ENCODE measurements around the gene PIK3R3. TPM values are rescaled to one million over a fixed set of nuclear protein-coding genes. Genes with fewer than 3 reads are reported as not detected.

Gene PIK3R3
- total RNA-seq, 1 donor, result 6.1 TPM

- TF ChIP-seq CTCF (IDR thresholded peaks at IDR 0.05; ENCODE audit: insufficient read depth, low read length), result no peak
- H3K4me3 ChIP-seq (ENCODE audit: low read depth, low read length), result no peak overlapping the region
- no peak for DNase-seq (ENCODE audit: low read depth)
Measured at GRCh38 chr1:46175243-46175642, 42.8 kb upstream of the PIK3R3 start.

DNA sequence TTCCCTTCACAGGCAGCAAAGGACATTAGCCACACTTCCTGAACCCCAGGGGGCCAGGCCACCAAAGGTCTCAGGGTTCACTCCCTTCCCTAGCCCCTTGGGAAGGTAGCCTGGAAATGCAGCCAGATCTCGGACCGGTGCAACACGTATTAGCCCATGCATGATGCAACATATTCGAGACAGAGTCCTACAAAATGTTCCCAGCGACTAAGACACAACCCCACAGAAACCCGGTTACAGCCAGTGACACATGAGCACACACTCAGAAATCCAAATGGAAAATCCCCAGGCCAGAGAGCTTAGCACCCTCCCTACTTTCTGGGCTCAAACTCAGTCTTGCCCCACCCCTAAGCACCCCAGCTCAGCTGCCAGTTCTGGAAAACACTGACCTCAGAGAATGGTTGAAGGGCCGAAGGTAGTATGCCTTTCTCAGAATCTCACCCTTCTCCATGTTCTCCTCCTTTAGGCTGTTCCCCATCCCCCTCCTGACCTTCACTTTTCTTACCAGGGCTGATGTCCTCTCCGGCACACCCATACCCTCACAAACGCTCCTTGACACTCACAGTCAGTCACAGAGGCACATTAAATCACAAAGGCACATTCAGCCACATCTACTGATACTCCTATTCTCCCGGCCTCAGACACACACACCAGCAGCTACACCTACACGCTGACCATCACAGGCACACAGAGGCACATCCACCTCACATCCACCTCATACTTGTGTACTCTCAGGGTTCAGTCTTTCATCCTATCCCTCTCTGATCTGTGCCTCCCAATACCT is 42.2 kb upstream of the PIK3R3 start, which contains the start of gene TSPAN1:
TSPAN1 (plus strand) TSS at position 640 of the 784 bp plus-strand sequence. CDS start 6,021 bp downstream, outside the sequence.
- H3K4me3 ChIP-seq (ENCODE audit: low read depth, low read length), result no peak within 1 kb of the TSS
- no peak for TF ChIP-seq CTCF (IDR thresholded peaks at IDR 0.05; ENCODE audit: insufficient read depth, low read length)
- DNase-seq (ENCODE audit: low read depth), result peak; percentile 64

DNA sequence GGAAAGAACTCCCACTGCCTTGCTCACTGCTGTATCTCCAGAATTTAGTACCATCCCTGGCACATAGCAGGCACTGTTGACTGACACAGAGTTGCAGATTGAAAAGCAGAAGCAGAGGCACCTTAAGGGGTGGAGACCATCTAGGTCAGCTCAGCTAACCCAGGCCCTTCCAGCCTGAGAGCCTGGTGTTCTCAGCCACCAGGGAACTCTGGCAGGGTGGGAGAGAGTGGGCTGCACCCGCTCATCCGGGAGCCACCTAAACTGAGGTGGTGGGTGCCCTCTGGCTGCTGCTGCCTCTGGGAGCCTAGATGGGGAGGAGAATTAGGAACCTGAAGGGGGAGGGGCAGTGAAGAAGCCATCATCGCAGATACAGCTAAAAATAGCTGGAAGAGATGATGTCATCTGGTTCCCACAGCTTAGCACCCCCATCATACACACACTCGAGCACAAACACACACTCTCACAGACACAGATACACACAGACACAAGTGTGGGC is 41.0 kb upstream of the PIK3R3 start:
- no peak for TF ChIP-seq CTCF (IDR thresholded peaks at IDR 0.05; ENCODE audit: insufficient read depth, low read length)
- no peak for DNase-seq (ENCODE audit: low read depth)
- H3K4me3 ChIP-seq (ENCODE audit: low read depth, low read length), result no peak overlapping the region

DNA sequence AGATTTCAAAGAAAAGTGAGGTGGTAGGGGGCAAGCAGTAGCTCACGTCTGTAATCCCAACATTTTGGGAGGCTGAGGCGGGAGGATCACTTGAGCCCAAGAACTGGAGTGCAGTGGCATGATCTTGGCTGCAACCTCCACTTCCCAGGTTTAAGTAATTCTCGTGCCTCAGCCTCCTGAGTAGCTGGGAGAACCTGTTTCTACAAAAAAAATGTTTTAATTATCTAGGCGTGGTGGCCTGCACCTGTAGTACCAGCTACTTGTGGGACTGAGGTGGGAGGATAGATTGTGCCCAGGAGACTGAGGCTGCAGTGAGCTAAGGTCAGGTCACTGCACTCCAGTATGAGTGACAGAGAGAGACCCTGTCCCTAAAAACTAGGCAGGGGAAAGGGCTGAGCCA is 39.9 kb upstream of the PIK3R3 start:
- TF ChIP-seq CTCF (IDR thresholded peaks at IDR 0.05; ENCODE audit: insufficient read depth, low read length), result no peak
- no peak overlapping the region for H3K4me3 ChIP-seq (ENCODE audit: low read depth, low read length)
- no peak for DNase-seq (ENCODE audit: low read depth)

DNA sequence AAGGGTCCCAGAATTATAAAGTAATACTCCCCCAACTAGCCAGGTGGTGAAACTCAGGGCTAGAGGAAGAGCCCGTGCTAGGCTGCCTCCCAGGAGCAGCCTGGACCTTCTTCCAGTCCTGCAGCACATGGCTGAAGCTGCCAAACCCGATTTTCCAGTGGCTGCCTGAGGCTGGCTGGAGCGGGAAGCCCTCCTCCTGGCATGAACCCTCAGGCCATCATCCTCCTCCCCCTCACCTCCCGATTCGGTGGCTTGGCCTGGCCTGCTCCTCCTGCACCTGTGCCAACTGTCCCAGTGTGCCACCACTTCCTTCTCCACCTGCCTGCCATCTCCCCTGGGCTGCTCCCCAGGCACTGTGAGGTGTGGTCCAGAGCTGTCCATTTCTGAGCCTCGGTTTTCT is 39.4 kb upstream of the PIK3R3 start:
- DNase-seq (ENCODE audit: low read depth), result no peak
- H3K4me3 ChIP-seq (ENCODE audit: low read depth, low read length), result no peak overlapping the region
- TF ChIP-seq CTCF (IDR thresholded peaks at IDR 0.05; ENCODE audit: insufficient read depth, low read length), result no peak

DNA sequence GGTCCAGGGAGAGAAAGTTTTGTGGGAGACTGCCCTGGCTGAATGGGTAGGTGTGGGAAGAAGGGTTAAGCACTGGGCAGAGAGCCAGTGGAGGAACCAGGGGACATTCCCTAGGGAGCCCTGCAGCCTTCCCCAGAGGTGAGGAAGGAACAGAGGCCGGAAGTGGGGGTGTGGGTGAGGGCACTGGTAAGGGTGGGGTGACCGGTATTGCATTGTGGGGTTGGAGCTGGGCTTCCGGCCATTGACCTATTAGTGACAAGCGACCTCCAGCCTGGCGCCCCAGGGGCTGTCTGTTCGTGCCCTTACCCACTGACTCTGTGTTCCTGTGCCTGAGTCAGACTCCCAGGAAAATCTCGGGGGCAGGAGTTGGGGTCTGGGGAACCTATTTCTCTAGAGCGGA is 38.9 kb upstream of the PIK3R3 start:
- H3K4me3 ChIP-seq (ENCODE audit: low read depth, low read length), result no peak overlapping the region
- DNase-seq (ENCODE audit: low read depth), result no peak
- no peak for TF ChIP-seq CTCF (IDR thresholded peaks at IDR 0.05; ENCODE audit: insufficient read depth, low read length)
